Esophagus (tissue), 2 donors: ENCODE measurements around the gene MYBPHL. TPM values are rescaled to one million over a fixed set of nuclear protein-coding genes. Genes with fewer than 3 reads are reported as not detected.

Source experiments
- H3K27ac ChIP-seq, 2 donors: one replicate each; pipeline ENCODE4 v1.5.1; 2013; ENCODE audit warnings: low read depth in 2 of 2, mild to moderate bottlenecking in 2 of 2, inconsistent platforms in 1 of 2, low read length in 1 of 2, moderate library complexity in 1 of 2
- H3K27me3 ChIP-seq, 2 donors: one replicate each; pipeline ENCODE4 v1.6.1; 2013; ENCODE audit warnings: low read length in 2 of 2, control low read depth in 1 of 2, mild to moderate bottlenecking in 1 of 2; ENCODE audit not compliant: insufficient read depth in 2 of 2, control insufficient read depth in 1 of 2
- H3K36me3 ChIP-seq, 2 donors: one replicate each; pipeline ENCODE4 v1.6.1; 2013; ENCODE audit warnings: low read length in 1 of 2; ENCODE audit not compliant: control insufficient read depth in 2 of 2, insufficient read depth in 2 of 2
- H3K4me1 ChIP-seq, 2 donors: one replicate each; pipeline ENCODE4 v1.6.1; 2013; ENCODE audit warnings: low read length in 1 of 2; ENCODE audit not compliant: control insufficient read depth in 2 of 2, insufficient read depth in 2 of 2
- H3K4me3 ChIP-seq, 2 donors: one replicate each; pipeline ENCODE4 v1.5.1; 2013; ENCODE audit warnings: low read length in 2 of 2, mild to moderate bottlenecking in 2 of 2, low read depth in 1 of 2, moderate library complexity in 1 of 2
- H3K9me3 ChIP-seq, 2 donors: one replicate each; pipeline ENCODE4 v1.6.1; 2013; ENCODE audit warnings: mild to moderate bottlenecking in 2 of 2, low read depth in 1 of 2, low read length in 1 of 2, moderate library complexity in 1 of 2; ENCODE audit not compliant: control insufficient read depth in 2 of 2, insufficient read depth in 1 of 2
- WGBS, 2 donors: extraction: QIAGEN DNeasy Blood & Tissue Kit; methylation state at CpG; one replicate each; pipeline ENCODE4 v1.1.7; 2013; 5-methylcytosine and 5-hydroxymethylcytosine counted together
- polyA plus RNA-seq, 2 donors: library from polyadenylated mRNA; stranded (reverse); fragments of 200-250 nt; gene quantifications; one replicate each; pipeline ENCODE4 v1.2.3, GENCODE V29; 2013
- donor health status: healthy with polysubstance abuse.
- donor health status: Bipolar disorder and iron deficiency.

MYBPHL gene
- polyA plus RNA-seq, 2 donors, result 0.08 to 0.14 TPM

DNA sequence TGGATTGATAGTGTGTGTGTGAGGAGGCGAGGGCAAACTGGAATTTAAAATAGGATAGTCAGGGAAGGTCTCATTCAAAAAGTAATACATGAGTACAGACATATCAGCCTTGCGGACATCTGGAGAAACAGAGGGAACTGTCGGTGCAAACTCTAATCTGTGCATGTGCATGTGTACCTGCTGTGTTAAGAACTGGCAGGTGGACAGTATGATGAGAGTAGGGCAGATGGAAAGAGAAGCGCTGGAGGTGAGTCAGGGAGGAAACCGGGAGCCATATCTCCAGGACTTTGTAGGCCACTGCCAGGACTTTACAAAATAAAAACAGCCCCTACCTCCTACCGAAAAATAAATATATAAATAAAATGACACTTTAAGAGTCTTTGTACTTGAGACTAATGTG lies 31.3 kb upstream of the MYBPHL start:
- H3K27me3 ChIP-seq, result no peaks in the 10 kb centered on the region
- peaks cover 0 to 4% of the 10 kb centered on the region in 2 donors for H3K9me3 ChIP-seq
- H3K36me3 ChIP-seq, result peaks cover 0 to 14% of the 10 kb centered on the region in 2 donors
- WGBS, 2 donors, result 94 to 96% methylated on average over 6 of the region's 6 CpGs
- no peak overlapping the region for H3K4me3 ChIP-seq
- no peak overlapping the region for H3K27ac ChIP-seq
- H3K4me1 ChIP-seq, result no peaks in the 10 kb centered on the region

DNA sequence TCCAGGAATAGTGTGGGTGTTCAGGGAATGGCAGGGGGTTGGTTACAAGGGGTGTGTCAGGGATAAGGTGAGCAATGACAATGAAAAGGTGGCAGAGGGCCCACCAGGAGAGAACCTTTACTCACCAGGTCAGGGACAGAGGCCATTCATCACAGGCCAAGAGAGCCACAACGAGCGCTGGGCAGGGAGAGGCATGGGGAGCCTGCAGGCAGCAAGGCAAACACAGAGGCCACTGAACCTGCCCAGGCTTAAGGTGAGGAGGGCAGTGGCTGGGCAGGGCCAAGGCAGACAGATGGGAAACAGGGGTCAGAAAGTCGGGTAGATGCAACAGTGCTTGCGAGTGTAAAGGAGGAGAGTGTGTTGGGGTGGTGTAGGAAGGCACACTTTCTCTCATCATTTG lies 28.3 kb upstream of the MYBPHL start:
- no peak overlapping the region for H3K27ac ChIP-seq
- H3K9me3 ChIP-seq, result peaks cover 0 to 7% of the 10 kb centered on the region in 2 donors
- H3K4me1 ChIP-seq, result no peaks in the 10 kb centered on the region
- H3K4me3 ChIP-seq, result no peak overlapping the region
- H3K27me3 ChIP-seq, result no peaks in the 10 kb centered on the region
- peaks cover 0 to 11% of the 10 kb centered on the region in 2 donors for H3K36me3 ChIP-seq
- WGBS, 2 donors, result 87 to 89% methylated on average over 4 of the region's 4 CpGs

DNA sequence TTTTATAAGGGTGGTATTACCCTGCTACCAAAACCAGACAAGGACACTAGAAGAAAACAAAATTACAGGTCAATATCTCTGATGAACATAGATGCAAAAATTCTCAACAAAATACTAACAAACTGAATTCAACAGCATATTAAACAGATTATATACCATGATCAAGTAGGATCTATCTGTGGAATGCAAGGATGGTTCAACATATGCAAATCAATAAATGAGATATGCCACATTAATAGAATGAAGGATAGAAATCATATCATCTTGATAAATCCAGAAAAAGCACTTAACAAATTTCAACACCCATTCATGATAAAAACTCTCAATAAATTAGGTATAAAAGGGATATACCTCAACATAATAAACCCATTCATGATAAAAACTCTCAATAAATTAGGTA lies 24.3 kb upstream of the MYBPHL start:
- H3K36me3 ChIP-seq, result peaks cover 0 to 13% of the 10 kb centered on the region in 2 donors
- H3K9me3 ChIP-seq, result peaks cover 0 to 7% of the 10 kb centered on the region in 2 donors
- H3K27me3 ChIP-seq, result no peaks in the 10 kb centered on the region
- no peak overlapping the region for H3K27ac ChIP-seq
- H3K4me1 ChIP-seq, result no peaks in the 10 kb centered on the region
- no peak overlapping the region for H3K4me3 ChIP-seq

DNA sequence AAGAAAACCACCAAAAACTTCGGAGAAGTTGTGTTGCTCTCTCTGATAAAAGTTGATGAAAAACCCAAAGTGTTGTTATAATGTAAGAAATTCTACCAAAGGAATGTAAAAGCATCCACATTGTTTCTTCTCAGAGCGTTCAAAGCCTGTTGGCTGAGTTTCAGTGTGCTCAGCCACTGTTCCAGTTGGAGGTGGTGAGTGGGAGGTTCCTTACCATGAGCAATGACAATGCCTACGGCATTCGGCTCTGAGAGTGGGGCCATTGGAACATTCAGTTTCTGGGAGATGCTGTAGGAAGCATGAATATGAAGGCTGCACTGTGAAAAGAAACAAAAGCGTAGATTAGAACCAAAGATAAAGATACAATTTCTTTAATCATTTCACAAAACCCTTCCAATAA lies 20.5 kb upstream of the MYBPHL start:
- Histone ChIP-seq H3K9me3 (peaks cover 0 to 2% of the 10 kb centered on the region in 2 donors), H3K27ac (no peak overlapping the region), H3K4me1 (no peaks in the 10 kb centered on the region), H3K4me3 (no peak overlapping the region), H3K36me3 (peaks cover 4 to 10% of the 10 kb centered on the region in 2 donors), H3K27me3 (no peaks in the 10 kb centered on the region)
- 69 to 80% methylated on average over 5 of the region's 5 CpGs for WGBS, 2 donors

GRCh38 chr1:109322974-109323373 lies 16.2 kb upstream of the MYBPHL start:
- Histone ChIP-seq H3K27ac (no peak overlapping the region), H3K9me3 (no peaks in the 10 kb centered on the region), H3K4me3 (no peak overlapping the region), H3K36me3 (peaks cover 7 to 10% of the 10 kb centered on the region in 2 donors), H3K4me1 (no peaks in the 10 kb centered on the region), H3K27me3 (no peaks in the 10 kb centered on the region)
- WGBS, 2 donors, result 91% methylated on average over 6 of the region's 6 CpGs

- peaks cover 7 to 12% of the 10 kb centered on the region in 2 donors for H3K36me3 ChIP-seq
- no peak overlapping the region for H3K4me3 ChIP-seq
- 78 to 82% methylated on average over 3 of the region's 3 CpGs for WGBS, 2 donors
- H3K27me3 ChIP-seq, result no peaks in the 10 kb centered on the region
- no peaks in the 10 kb centered on the region for H3K9me3 ChIP-seq
- no peaks in the 10 kb centered on the region for H3K4me1 ChIP-seq
- no peak overlapping the region for H3K27ac ChIP-seq
These were observed 12.3 kb upstream of the MYBPHL start for GRCh38 chr1:109319114-109319513.

DNA sequence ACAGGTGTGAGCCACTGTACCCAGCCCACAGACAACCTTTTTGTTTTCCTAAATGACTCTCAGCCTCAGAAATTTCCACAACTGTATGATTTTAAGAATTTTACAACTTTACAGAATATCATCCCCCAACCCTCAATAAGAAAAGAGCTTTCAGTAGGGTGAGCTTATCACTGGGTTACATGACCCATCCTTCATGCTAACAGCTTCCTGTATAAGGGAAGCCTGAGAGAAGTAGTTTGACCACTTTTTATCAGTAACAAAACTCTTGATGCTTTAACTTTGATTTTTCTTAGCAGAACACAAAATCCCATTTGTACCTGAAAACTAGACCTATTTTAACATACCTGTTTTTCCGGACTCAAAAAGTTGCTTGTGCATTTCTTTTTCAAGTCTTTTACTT lies 9.7 kb upstream of the MYBPHL start:
- no peaks in the 10 kb centered on the region for H3K4me1 ChIP-seq
- no peak overlapping the region for H3K27ac ChIP-seq
- H3K36me3 ChIP-seq, result peaks cover 3 to 10% of the 10 kb centered on the region in 2 donors
- no peaks in the 10 kb centered on the region for H3K27me3 ChIP-seq
- no peak overlapping the region for H3K4me3 ChIP-seq
- no peaks in the 10 kb centered on the region for H3K9me3 ChIP-seq
- WGBS, 2 donors, result 90 to 91% methylated on average over 1 of the region's 1 CpG

DNA sequence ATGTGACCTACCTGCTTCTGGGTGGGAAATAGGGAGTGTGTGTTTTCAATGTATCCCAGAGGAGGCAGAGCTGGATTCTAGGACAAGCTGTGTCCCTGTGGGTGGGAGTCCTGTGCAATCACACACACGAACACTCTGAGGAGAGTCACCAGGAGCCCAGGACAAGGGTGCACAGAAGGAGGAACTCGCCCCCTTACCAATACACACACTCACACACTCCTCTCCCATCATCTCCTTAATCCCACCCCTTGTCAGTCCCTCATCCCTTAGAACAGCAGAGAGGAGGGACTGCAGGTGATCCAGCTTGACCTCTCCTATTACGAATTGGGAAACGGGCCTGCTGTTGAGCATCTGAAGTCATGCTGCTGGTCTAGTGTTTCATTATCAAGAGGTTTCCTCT lies 8.5 kb upstream of the MYBPHL start:
- 86 to 97% methylated on average over 4 of the region's 4 CpGs for WGBS, 2 donors
- Histone ChIP-seq H3K36me3 (peaks cover 3 to 10% of the 10 kb centered on the region in 2 donors), H3K4me1 (no peaks in the 10 kb centered on the region), H3K27me3 (no peaks in the 10 kb centered on the region), H3K4me3 (no peak overlapping the region), H3K9me3 (no peaks in the 10 kb centered on the region), H3K27ac (no peak overlapping the region)

DNA sequence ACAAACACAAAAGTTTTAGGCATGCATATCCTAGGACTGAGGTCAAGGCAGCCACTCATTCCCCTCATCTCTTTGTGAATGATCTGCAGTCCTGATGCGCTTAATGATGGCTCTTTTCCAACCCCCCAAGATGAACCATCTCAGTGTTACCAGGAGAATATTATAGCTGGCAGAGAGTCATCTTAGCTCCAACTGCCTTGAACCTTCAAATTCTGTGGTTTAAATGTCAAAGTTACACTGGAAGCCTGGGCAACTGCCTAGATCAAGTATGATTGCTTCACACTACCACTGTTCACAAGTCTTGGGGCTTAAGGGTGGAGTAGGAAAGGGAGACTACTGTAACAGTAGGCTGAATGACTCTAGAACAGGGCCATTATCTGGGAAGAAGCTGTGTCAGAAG lies 8.0 kb upstream of the MYBPHL start:
- H3K36me3 ChIP-seq, result peaks cover 3 to 10% of the 10 kb centered on the region in 2 donors
- WGBS, 2 donors, result 98% methylated on average over 1 of the region's 1 CpG

DNA sequence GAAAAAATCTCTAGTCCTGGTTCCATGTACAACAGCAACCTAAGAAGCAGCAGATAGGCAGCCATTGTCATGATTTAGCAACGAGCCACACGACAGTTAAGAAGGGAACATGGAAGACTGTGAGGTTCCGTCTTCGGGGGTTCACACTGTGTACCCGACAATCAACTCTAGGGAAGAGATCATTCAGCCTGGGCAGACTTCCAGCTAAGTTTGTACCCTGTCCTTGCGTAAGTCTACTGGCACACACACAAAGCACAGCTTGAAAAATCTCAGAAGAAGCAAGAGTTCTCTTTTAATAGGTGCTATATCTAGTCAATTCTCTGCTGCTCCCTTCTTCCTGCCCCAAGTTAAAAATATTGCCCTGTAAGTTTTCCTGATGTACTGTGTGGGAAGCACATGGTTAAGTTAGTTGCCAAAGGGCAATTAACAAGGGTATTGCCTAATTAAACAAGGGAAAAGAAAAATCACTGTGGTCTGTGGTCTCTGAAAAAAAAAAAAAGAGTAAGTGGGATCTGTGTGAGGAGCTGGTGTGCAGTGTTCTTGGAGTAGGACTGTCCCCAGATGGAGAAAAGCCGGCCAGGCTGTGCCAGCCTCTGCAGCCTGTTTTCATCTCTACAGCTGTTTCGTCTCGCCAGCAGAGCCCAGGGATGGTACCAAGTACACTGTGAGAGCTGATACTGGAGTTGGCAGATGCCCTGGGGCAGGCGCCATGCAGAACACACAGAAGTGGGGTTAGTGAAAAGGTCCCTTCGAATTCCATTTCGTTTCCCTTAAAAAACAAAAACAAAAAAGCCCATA lies 6.4 kb upstream of the MYBPHL start:
- no peak overlapping the region for H3K4me3 ChIP-seq
- 78 to 79% methylated on average over 12 of the region's 12 CpGs for WGBS, 2 donors
- H3K27me3 ChIP-seq, result no peaks in the 10 kb centered on the region
- H3K9me3 ChIP-seq, result no peaks in the 10 kb centered on the region
- no peak overlapping the region for H3K27ac ChIP-seq
- H3K4me1 ChIP-seq, result no peaks in the 10 kb centered on the region
- H3K36me3 ChIP-seq, result peaks cover 0 to 10% of the 10 kb centered on the region in 2 donors

More for the DNA sequence above, 8.0 kb upstream of the MYBPHL start:
- H3K9me3 ChIP-seq, result no peaks in the 10 kb centered on the region
- H3K27ac ChIP-seq, result no peak overlapping the region
- no peaks in the 10 kb centered on the region for H3K27me3 ChIP-seq
- H3K4me1 ChIP-seq, result no peaks in the 10 kb centered on the region
- no peak overlapping the region for H3K4me3 ChIP-seq
